Liver (tissue), 9 donors: ENCODE results near the gene HYKK. TPM values are rescaled to one million over a fixed set of nuclear protein-coding genes. Genes with fewer than 3 reads are reported as not detected.

ENCODE experiments used
- DNase-seq: peaks from one replicate; pipeline ENCODE4 v3.0.0-alpha.2; 2017; ENCODE audit warnings: low spot score
- H3K27ac ChIP-seq, 2 donors: one replicate each; pipeline ENCODE4 v1.7.0; 2013; ENCODE audit warnings: inconsistent platforms in 2 of 2, low read length in 2 of 2, control low read depth in 1 of 2, low read depth in 1 of 2, mild to moderate bottlenecking in 1 of 2
- H3K27me3 ChIP-seq, 4 donors: one replicate each; pipeline versions ENCODE4 v1.6.1 to v1.7.0; 2013; ENCODE audit warnings: low read length in 3 of 4, inconsistent platforms in 1 of 4, mild to moderate bottlenecking in 1 of 4, moderate library complexity in 1 of 4; ENCODE audit not compliant: control insufficient read depth in 4 of 4, insufficient read depth in 4 of 4
- H3K36me3 ChIP-seq, 4 donors: one replicate each; pipeline versions ENCODE4 v1.6.1 to v1.7.0; 2013; ENCODE audit warnings: low read length in 3 of 4, mild to moderate bottlenecking in 3 of 4, low read depth in 1 of 4, moderate library complexity in 1 of 4; ENCODE audit not compliant: control insufficient read depth in 4 of 4, insufficient read depth in 3 of 4
- H3K4me1 ChIP-seq, 4 donors: one replicate each; pipeline versions ENCODE4 v1.6.1 to v1.7.0; 2013; ENCODE audit warnings: low read length in 3 of 4, mild to moderate bottlenecking in 3 of 4, moderate library complexity in 1 of 4; ENCODE audit not compliant: control insufficient read depth in 4 of 4, insufficient read depth in 4 of 4
- H3K4me3 ChIP-seq, 3 donors: one replicate each; pipeline versions ENCODE4 v1.6.1 to v1.7.0; 2013; ENCODE audit warnings: low read length in 3 of 3, control low read depth in 1 of 3, low read depth in 1 of 3, mild to moderate bottlenecking in 1 of 3
- H3K9ac ChIP-seq, 2 donors: one replicate each; pipeline ENCODE4 v1.7.0; 2013; ENCODE audit warnings: low read length in 2 of 2, mild to moderate bottlenecking in 2 of 2, moderate library complexity in 2 of 2, control low read depth in 1 of 2, low read depth in 1 of 2
- H3K9me3 ChIP-seq, 4 donors: one replicate each; pipeline versions ENCODE4 v1.6.1 to v1.7.0; 2013; ENCODE audit warnings: low read length in 3 of 4; ENCODE audit not compliant: control insufficient read depth in 4 of 4
- ATF3 ChIP-seq: IDR thresholded peaks from 2 replicates; pipeline ENCODE4 v1.6.1; 2016; ENCODE audit warnings: antibody characterized with exemption
- EGR1 ChIP-seq, 2 donors: IDR thresholded peaks; 2 replicates each; pipeline ENCODE4 v1.6.1; 2016 to 2018; ENCODE audit warnings: antibody characterized with exemption in 2 of 2, low read depth in 2 of 2
- FOXA1 ChIP-seq: IDR thresholded peaks from 2 replicates; pipeline ENCODE4 v1.6.1; 2016; ENCODE audit warnings: antibody characterized with exemption
- FOXA2 ChIP-seq: IDR thresholded peaks from 2 replicates; pipeline ENCODE4 v1.6.1; 2016; ENCODE audit warnings: antibody characterized with exemption
- HNF4A ChIP-seq, 2 donors: conservative IDR thresholded peaks; 2 replicates each; pipeline ENCODE4 v1.6.1; 2016; ENCODE audit warnings: antibody characterized with exemption in 2 of 2, mild to moderate bottlenecking in 2 of 2
- HNF4G ChIP-seq: IDR thresholded peaks from 2 replicates; pipeline ENCODE4 v1.6.1; 2016; ENCODE audit warnings: antibody characterized with exemption
- JUND ChIP-seq, 2 donors: IDR thresholded peaks; 2 replicates each; pipeline ENCODE4 v1.6.1; 2016; ENCODE audit warnings: antibody characterized with exemption in 2 of 2
- NR2F2 ChIP-seq: IDR thresholded peaks from 2 replicates; pipeline ENCODE4 v1.6.1; 2016; ENCODE audit warnings: antibody characterized with exemption
- RAD21 ChIP-seq, 2 donors: IDR thresholded peaks; 2 replicates each; pipeline ENCODE4 v1.6.1; 2016; ENCODE audit warnings: antibody characterized with exemption in 2 of 2, mild to moderate bottlenecking in 2 of 2
- RXRA ChIP-seq, 2 donors: IDR thresholded peaks; 2 replicates each; pipeline ENCODE4 v1.6.1; 2017 to 2018; ENCODE audit warnings: antibody characterized with exemption in 2 of 2, mild to moderate bottlenecking in 1 of 2
- SP1 ChIP-seq: IDR thresholded peaks from 2 replicates; pipeline ENCODE4 v1.6.1; 2018; ENCODE audit warnings: antibody characterized with exemption, mild to moderate bottlenecking
- TAF1 ChIP-seq: conservative IDR thresholded peaks from 2 replicates; pipeline ENCODE4 v1.6.1; 2016; ENCODE audit warnings: antibody characterized with exemption, mild to moderate bottlenecking
- YY1 ChIP-seq: IDR thresholded peaks from 2 replicates; pipeline ENCODE4 v1.6.1; 2016; ENCODE audit warnings: antibody characterized with exemption, mild to moderate bottlenecking
- WGBS: extraction: QIAGEN DNeasy Blood & Tissue Kit; methylation state at CpG from one replicate; pipeline ENCODE4 v1.1.7; 2013; 5-methylcytosine and 5-hydroxymethylcytosine counted together
- polyA plus RNA-seq, 2 donors: library from polyadenylated mRNA; stranded (reverse) in 1 of 2; unstranded in 1 of 2; fragments of 200-250 nt in 1 of 2; fragments of >200 nt in 1 of 2; fragmentation: Nextera tagmentation in 1 of 2; extraction: Ambion mirVana in 1 of 2; gene quantifications; one replicate each; pipeline versions ENCODE4 v1.2.1 to v1.2.3, GENCODE V29; 2013 to 2015
- total RNA-seq, 2 donors: library from RNA; depleted of rRNA; stranded (reverse); fragments of >200 nt; gene quantifications; one replicate each; pipeline ENCODE4 v1.2.3, GENCODE V29; 2014
- TF ChIP-seq, protein P1 (sequence below): IDR thresholded peaks from 2 replicates; pipeline ENCODE4 v1.6.1; 2016; ENCODE audit warnings: antibody characterized with exemption
- TF ChIP-seq, protein P2 (sequence below): fragments of 150-350 bp; IDR thresholded peaks from 2 replicates; pipeline ENCODE4 v1.5.1; 2017; ENCODE audit warnings: improper control_type of control experiment, low read depth, low read length; ENCODE audit not compliant: missing input control
- TF ChIP-seq, protein P3 (sequence below): IDR thresholded peaks from 2 replicates; pipeline ENCODE4 v1.6.1; 2016; ENCODE audit warnings: antibody characterized with exemption, mild to moderate bottlenecking
- TF ChIP-seq, protein P4 (sequence below): IDR thresholded peaks from 2 replicates; pipeline ENCODE4 v1.6.1; 2016; ENCODE audit warnings: antibody characterized with exemption
- donor health status: healthy.
- donor health status: healthy.
- donor health status: healthy.
- donor health status: healthy.
- donor health status: healthy.

The HYKK gene
- total and polyA plus RNA-seq, 4 donors = 1.7 to 7.7 (median 2.2) TPM

GRCh38 chr15:78571382-78571781, 64.0 kb downstream of the HYKK start:
- H3K27me3 ChIP-seq = peaks cover 0 to 2% (median 0%) of the 10 kb centered on the region in 4 donors
- no peak overlapping the region for H3K4me3 ChIP-seq
- no peak overlapping the region for H3K27ac ChIP-seq
- WGBS = 89% methylated on average over 4 of the region's 4 CpGs
- peaks cover 0 to under 1% (median 0%) of the 10 kb centered on the region in 4 donors for H3K4me1 ChIP-seq
- no peak for DNase-seq
- no peak for TF ChIP-seq FOXA1
- TF ChIP-seq HNF4A (conservative IDR thresholded peaks at IDR 0.05) = no peak
- no peak for TF ChIP-seq SP1
- no peak for TF ChIP-seq HNF4G
- no peak for TF ChIP-seq RXRA (IDR thresholded peaks at IDR 0.05)
- TF ChIP-seq NR2F2 = no peak
- no peak for TF ChIP-seq YY1
- TF ChIP-seq, protein P1, sequence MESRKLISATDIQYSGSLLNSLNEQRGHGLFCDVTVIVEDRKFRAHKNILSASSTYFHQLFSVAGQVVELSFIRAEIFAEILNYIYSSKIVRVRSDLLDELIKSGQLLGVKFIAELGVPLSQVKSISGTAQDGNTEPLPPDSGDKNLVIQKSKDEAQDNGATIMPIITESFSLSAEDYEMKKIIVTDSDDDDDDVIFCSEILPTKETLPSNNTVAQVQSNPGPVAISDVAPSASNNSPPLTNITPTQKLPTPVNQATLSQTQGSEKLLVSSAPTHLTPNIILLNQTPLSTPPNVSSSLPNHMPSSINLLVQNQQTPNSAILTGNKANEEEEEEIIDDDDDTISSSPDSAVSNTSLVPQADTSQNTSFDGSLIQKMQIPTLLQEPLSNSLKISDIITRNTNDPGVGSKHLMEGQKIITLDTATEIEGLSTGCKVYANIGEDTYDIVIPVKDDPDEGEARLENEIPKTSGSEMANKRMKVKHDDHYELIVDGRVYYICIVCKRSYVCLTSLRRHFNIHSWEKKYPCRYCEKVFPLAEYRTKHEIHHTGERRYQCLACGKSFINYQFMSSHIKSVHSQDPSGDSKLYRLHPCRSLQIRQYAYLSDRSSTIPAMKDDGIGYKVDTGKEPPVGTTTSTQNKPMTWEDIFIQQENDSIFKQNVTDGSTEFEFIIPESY = no peak
- H3K36me3 ChIP-seq = no peaks in the 10 kb centered on the region
- H3K9me3 ChIP-seq = no peaks in the 10 kb centered on the region
- H3K9ac ChIP-seq = no peak overlapping the region

GRCh38 chr15:78573416-78573815, 66.0 kb downstream of the HYKK start:
- TF ChIP-seq HNF4G = no peak
- no peak for TF ChIP-seq HNF4A (conservative IDR thresholded peaks at IDR 0.05)
- TF ChIP-seq SP1 = no peak
- TF ChIP-seq FOXA2 = no peak
- TF ChIP-seq, protein P2, sequence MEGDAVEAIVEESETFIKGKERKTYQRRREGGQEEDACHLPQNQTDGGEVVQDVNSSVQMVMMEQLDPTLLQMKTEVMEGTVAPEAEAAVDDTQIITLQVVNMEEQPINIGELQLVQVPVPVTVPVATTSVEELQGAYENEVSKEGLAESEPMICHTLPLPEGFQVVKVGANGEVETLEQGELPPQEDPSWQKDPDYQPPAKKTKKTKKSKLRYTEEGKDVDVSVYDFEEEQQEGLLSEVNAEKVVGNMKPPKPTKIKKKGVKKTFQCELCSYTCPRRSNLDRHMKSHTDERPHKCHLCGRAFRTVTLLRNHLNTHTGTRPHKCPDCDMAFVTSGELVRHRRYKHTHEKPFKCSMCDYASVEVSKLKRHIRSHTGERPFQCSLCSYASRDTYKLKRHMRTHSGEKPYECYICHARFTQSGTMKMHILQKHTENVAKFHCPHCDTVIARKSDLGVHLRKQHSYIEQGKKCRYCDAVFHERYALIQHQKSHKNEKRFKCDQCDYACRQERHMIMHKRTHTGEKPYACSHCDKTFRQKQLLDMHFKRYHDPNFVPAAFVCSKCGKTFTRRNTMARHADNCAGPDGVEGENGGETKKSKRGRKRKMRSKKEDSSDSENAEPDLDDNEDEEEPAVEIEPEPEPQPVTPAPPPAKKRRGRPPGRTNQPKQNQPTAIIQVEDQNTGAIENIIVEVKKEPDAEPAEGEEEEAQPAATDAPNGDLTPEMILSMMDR = no peak
- no peak for TF ChIP-seq RAD21 (IDR thresholded peaks at IDR 0.05)
- TF ChIP-seq JUND (IDR thresholded peaks at IDR 0.05) = no peak
- TF ChIP-seq ATF3 = no peak
- TF ChIP-seq YY1 = no peak
- TF ChIP-seq FOXA1 = no peak
- TF ChIP-seq, protein P3, sequence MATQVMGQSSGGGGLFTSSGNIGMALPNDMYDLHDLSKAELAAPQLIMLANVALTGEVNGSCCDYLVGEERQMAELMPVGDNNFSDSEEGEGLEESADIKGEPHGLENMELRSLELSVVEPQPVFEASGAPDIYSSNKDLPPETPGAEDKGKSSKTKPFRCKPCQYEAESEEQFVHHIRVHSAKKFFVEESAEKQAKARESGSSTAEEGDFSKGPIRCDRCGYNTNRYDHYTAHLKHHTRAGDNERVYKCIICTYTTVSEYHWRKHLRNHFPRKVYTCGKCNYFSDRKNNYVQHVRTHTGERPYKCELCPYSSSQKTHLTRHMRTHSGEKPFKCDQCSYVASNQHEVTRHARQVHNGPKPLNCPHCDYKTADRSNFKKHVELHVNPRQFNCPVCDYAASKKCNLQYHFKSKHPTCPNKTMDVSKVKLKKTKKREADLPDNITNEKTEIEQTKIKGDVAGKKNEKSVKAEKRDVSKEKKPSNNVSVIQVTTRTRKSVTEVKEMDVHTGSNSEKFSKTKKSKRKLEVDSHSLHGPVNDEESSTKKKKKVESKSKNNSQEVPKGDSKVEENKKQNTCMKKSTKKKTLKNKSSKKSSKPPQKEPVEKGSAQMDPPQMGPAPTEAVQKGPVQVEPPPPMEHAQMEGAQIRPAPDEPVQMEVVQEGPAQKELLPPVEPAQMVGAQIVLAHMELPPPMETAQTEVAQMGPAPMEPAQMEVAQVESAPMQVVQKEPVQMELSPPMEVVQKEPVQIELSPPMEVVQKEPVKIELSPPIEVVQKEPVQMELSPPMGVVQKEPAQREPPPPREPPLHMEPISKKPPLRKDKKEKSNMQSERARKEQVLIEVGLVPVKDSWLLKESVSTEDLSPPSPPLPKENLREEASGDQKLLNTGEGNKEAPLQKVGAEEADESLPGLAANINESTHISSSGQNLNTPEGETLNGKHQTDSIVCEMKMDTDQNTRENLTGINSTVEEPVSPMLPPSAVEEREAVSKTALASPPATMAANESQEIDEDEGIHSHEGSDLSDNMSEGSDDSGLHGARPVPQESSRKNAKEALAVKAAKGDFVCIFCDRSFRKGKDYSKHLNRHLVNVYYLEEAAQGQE = no peak
- TF ChIP-seq TAF1 = no peak
- TF ChIP-seq, protein P4, sequence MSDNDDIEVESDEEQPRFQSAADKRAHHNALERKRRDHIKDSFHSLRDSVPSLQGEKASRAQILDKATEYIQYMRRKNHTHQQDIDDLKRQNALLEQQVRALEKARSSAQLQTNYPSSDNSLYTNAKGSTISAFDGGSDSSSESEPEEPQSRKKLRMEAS = no peak
- no peak for TF ChIP-seq EGR1 (IDR thresholded peaks at IDR 0.05; ENCODE audit: low read depth in 2 of 2)
- TF ChIP-seq NR2F2 = no peak

More at GRCh38 chr15:78573416-78573815, 66.0 kb downstream of the HYKK start:
- H3K36me3 ChIP-seq = no peaks in the 10 kb centered on the region
- no peaks in the 10 kb centered on the region for H3K27me3 ChIP-seq
- DNase-seq = no peak
- no peaks in the 10 kb centered on the region for H3K9me3 ChIP-seq
- 72% methylated on average over 4 of the region's 4 CpGs for WGBS
- H3K4me3 ChIP-seq = no peak overlapping the region
- no peaks in the 10 kb centered on the region for H3K4me1 ChIP-seq
- H3K9ac ChIP-seq = no peak overlapping the region
- no peak overlapping the region for H3K27ac ChIP-seq
